Caco-2 (cell line): Measurements from ENCODE around the gene THEM4. TPM values are rescaled to one million over a fixed set of nuclear protein-coding genes. Genes with fewer than 3 reads are reported as not detected.

ENCODE experiments used
- BruUV-seq: library from RNA; stranded (reverse); fragments of 400-500 nt; replicated peaks from 2 replicates; lab custom pipeline; 2021; lab: Mats Ljungman, UMichigan
- CTCF ChIA-PET: fragments of 300-600 bp; sonication (Branson Sonifier 250); formaldehyde crosslinking; loops from one replicate; lab custom pipeline; 2022; ENCODE audit warnings: antibody characterized with exemption; lab: Charles Lee
- POLR2A ChIA-PET: fragments of 300-600 bp; sonication (Branson Sonifier 250); formaldehyde crosslinking; loops from one replicate; lab custom pipeline; 2022; ENCODE audit warnings: antibody characterized with exemption; lab: Charles Lee
- DNase-seq, 2 experiments: peaks; one replicate each; pipeline versions ENCODE4 v3.0.0 to v3.0.0-alpha.2; 2020 to 2022
- H3K27me3 ChIP-seq: replicated peaks from 2 replicates; pipeline ENCODE4 v1.6.0; 2011; ENCODE audit warnings: low read length; ENCODE audit not compliant: control insufficient read depth, insufficient read depth
- H3K36me3 ChIP-seq: 2 replicates; pipeline ENCODE4 v1.5.1; 2011; ENCODE audit warnings: low read length; ENCODE audit not compliant: control insufficient read depth, insufficient read depth
- H3K4me1 ChIP-seq: fragments of 250-450 bp; sonication (Bioruptor Pico); 2 replicates; pipeline ENCODE4 v1.5.1; 2020; ENCODE audit warnings: mild to moderate bottlenecking
- H3K4me3 ChIP-seq: 2 replicates; pipeline ENCODE4 v1.5.1; 2011; ENCODE audit warnings: low read depth, mild to moderate bottlenecking, control low read depth, low read length
- H3K9me3 ChIP-seq: fragments of 250-450 bp; sonication (Bioruptor Pico); 2 replicates; pipeline ENCODE4 v1.5.1; 2020; ENCODE audit warnings: mild to moderate bottlenecking, moderate library complexity
- H3K27ac Mint-ChIP-seq: one replicate; pipeline ENCODE4 v1.8.0; 2022; ENCODE audit warnings: mixed read lengths; ENCODE audit not compliant: unreplicated experiment
- H3K27me3 Mint-ChIP-seq: one replicate; pipeline ENCODE4 v1.8.0; 2022; ENCODE audit warnings: mixed read lengths; ENCODE audit not compliant: insufficient read depth, unreplicated experiment
- H3K36me3 Mint-ChIP-seq: one replicate; pipeline ENCODE4 v1.8.0; 2022; ENCODE audit warnings: mild to moderate bottlenecking, mixed read lengths; ENCODE audit not compliant: insufficient read depth, unreplicated experiment
- H3K4me1 Mint-ChIP-seq: one replicate; pipeline ENCODE4 v1.8.0; 2022; ENCODE audit warnings: low read depth, mixed read lengths; ENCODE audit not compliant: unreplicated experiment
- H3K4me3 Mint-ChIP-seq: one replicate; pipeline ENCODE4 v1.8.0; 2022; ENCODE audit warnings: mild to moderate bottlenecking, moderate library complexity, mixed read lengths; ENCODE audit not compliant: unreplicated experiment
- H3K9me3 Mint-ChIP-seq: one replicate; pipeline ENCODE4 v1.8.0; 2022; ENCODE audit warnings: mixed read lengths; ENCODE audit not compliant: unreplicated experiment
- intact Hi-C: fragments of 100-400 bp; cut with micrococcal nuclease; formaldehyde crosslinking; loops from one replicate; pipeline ENCODE4 v1.10.0; 2022; ENCODE audit not compliant: unreplicated experiment
- total RNA-seq: library from RNA; stranded (reverse); gene quantifications from 2 replicates; pipeline ENCODE4 v1.2.3, GENCODE V29; 2022
- TF ChIP-seq, protein P1 (sequence below), 2 experiments: fragments of 200-600 bp in 1 of 2; IDR thresholded peaks; 1 replicate in 1 of 2; 2 replicates in 1 of 2; pipeline versions ENCODE4 v1.5.1 to v1.8.0; 2011 to 2022; ENCODE audit warnings: antibody characterized with exemption in 1 of 2, control low read depth in 1 of 2, inconsistent platforms in 1 of 2, low read depth in 1 of 2, low read length in 1 of 2, mild to moderate bottlenecking in 1 of 2, moderate library complexity in 1 of 2; ENCODE audit not compliant: insufficient read depth in 1 of 2, severe bottlenecking in 1 of 2, unreplicated experiment in 1 of 2

THEM4 gene
- total RNA-seq, 1 experiment from 2014 or later = 9.5 TPM

DNA sequence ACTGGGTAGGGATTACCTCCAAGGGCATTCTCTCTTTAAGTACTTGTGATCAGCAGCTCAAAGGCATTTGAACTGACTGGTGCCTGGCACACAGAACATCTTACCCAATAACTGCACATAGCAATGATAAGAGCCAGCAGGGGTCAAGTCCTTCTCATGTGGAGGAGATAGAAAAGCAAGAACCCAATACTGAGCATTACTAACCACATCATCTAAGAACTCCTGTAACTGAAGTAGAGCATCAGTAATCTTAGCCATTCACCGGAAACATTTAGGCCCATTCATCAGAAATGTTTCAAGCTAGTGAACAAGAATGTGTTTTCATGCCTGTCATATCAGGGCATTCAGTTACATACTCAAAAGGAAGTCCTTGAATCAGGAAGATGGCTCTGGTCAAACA lies 33.6 kb upstream of the THEM4 start:
- Histone ChIP-seq H3K9me3 (no peaks in the 10 kb centered on the region), H3K27me3 (no peaks in the 10 kb centered on the region), H3K36me3 (no peaks in the 10 kb centered on the region), H3K4me1 (peaks cover 5% of the 10 kb centered on the region; the same call in 1 of the 2 replicates), H3K4me3 (no peak overlapping the region)
- Mint-ChIP-seq H3K4me1 (peaks cover 28% of the 10 kb centered on the region), H3K9me3 (no peaks in the 10 kb centered on the region), H3K27me3 (no peaks in the 10 kb centered on the region), H3K36me3 (no peaks in the 10 kb centered on the region), H3K4me3 (no peak overlapping the region), H3K27ac (no peak overlapping the region)
- CTCF ChIA-PET = no interaction called here
- intact Hi-C loops = no loop called here
- no peak for DNase-seq
- TF ChIP-seq, protein P1, sequence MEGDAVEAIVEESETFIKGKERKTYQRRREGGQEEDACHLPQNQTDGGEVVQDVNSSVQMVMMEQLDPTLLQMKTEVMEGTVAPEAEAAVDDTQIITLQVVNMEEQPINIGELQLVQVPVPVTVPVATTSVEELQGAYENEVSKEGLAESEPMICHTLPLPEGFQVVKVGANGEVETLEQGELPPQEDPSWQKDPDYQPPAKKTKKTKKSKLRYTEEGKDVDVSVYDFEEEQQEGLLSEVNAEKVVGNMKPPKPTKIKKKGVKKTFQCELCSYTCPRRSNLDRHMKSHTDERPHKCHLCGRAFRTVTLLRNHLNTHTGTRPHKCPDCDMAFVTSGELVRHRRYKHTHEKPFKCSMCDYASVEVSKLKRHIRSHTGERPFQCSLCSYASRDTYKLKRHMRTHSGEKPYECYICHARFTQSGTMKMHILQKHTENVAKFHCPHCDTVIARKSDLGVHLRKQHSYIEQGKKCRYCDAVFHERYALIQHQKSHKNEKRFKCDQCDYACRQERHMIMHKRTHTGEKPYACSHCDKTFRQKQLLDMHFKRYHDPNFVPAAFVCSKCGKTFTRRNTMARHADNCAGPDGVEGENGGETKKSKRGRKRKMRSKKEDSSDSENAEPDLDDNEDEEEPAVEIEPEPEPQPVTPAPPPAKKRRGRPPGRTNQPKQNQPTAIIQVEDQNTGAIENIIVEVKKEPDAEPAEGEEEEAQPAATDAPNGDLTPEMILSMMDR (IDR thresholded peaks at IDR 0.05; ENCODE audit: insufficient read depth in 1 of 2, low read depth in 1 of 2, low read length in 1 of 2, severe bottlenecking in 1 of 2, unreplicated experiment in 1 of 2) = no peak
- POLR2A ChIA-PET = no interaction called here
- BruUV-seq = no TSS peak

DNA sequence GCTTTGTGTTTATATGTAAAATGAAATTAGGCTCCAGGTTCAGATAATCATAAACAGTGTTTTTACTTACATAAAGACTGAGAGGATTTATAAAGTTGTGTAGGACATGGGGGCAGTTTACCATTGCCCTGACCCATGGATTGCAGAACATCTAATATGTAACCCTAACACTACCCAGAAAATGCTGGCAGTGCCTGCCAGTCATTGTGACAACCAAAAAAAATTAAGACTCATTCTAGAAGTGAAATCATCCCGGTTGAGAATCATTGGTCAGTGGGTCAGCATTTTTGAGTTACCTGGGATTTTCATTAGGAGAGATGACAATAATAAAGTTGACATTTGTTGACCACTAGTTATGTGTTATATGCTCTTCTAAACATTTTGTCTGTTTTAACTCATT lies 31.2 kb upstream of the THEM4 start:
- Mint-ChIP-seq H3K9me3 (no peaks in the 10 kb centered on the region), H3K4me3 (no peak overlapping the region), H3K36me3 (no peaks in the 10 kb centered on the region), H3K27me3 (no peaks in the 10 kb centered on the region), H3K27ac (no peak overlapping the region), H3K4me1 (peaks cover 28% of the 10 kb centered on the region)
- POLR2A ChIA-PET = no interaction called here
- Histone ChIP-seq H3K9me3 (no peaks in the 10 kb centered on the region), H3K4me3 (no peak overlapping the region), H3K4me1 (peaks cover 16% of the 10 kb centered on the region), H3K27me3 (no peaks in the 10 kb centered on the region), H3K36me3 (no peaks in the 10 kb centered on the region)
- no peak for DNase-seq
- no TSS peak for BruUV-seq
- CTCF ChIA-PET = no interaction called here
- TF ChIP-seq, protein P1 (IDR thresholded peaks at IDR 0.05; ENCODE audit: insufficient read depth in 1 of 2, low read depth in 1 of 2, low read length in 1 of 2, severe bottlenecking in 1 of 2, unreplicated experiment in 1 of 2) = no peak
- intact Hi-C loops = no loop called here

DNA sequence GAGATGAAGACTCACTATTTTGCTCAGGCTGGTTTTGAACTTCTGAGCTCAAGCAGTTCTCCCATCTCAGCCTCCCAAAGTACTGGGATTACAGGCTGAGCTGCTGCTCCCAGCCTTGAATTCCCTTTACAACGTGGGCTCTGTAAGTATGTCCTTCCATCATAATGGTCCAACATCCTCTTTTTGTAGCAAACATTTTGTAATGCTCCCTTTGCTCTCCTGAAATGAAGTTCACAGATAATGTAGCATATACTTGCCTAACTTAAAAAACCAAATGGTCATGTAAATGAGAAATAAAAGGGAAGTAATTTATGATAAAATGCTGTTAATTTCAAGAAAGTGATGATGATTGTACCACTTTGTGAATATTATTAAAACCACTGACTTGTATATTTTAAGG lies 30.5 kb upstream of the THEM4 start:
- no peaks in the 10 kb centered on the region for H3K36me3 Mint-ChIP-seq
- BruUV-seq = no TSS peak
- H3K27me3 Mint-ChIP-seq = no peaks in the 10 kb centered on the region
- H3K27ac Mint-ChIP-seq = no peak overlapping the region
- H3K9me3 ChIP-seq = no peaks in the 10 kb centered on the region
- no peaks in the 10 kb centered on the region for H3K9me3 Mint-ChIP-seq
- TF ChIP-seq, protein P1 (IDR thresholded peaks at IDR 0.05; ENCODE audit: insufficient read depth in 1 of 2, low read depth in 1 of 2, low read length in 1 of 2, severe bottlenecking in 1 of 2, unreplicated experiment in 1 of 2) = no peak
- peaks cover 23% of the 10 kb centered on the region for H3K4me1 ChIP-seq
- CTCF ChIA-PET = no interaction called here
- POLR2A ChIA-PET = no interaction called here
- H3K4me3 ChIP-seq = no peak overlapping the region
- H3K4me3 Mint-ChIP-seq = no peak overlapping the region
- H3K36me3 ChIP-seq = no peaks in the 10 kb centered on the region
- H3K4me1 Mint-ChIP-seq = peaks cover 31% of the 10 kb centered on the region
- H3K27me3 ChIP-seq = no peaks in the 10 kb centered on the region
- no peak for DNase-seq
- intact Hi-C loops = loop anchor here (10.0 kb wide), 1 partner anchor 55 kb away; no protein-coding TSS in a partner anchor
